ENCODE results near the gene TRPT1. TPM values are rescaled to one million over a fixed set of nuclear protein-coding genes. Genes with fewer than 3 reads are reported as not detected.

The TRPT1 gene
- total RNA-seq, 1 donor from 2014 or later: 42.2 TPM

DNA sequence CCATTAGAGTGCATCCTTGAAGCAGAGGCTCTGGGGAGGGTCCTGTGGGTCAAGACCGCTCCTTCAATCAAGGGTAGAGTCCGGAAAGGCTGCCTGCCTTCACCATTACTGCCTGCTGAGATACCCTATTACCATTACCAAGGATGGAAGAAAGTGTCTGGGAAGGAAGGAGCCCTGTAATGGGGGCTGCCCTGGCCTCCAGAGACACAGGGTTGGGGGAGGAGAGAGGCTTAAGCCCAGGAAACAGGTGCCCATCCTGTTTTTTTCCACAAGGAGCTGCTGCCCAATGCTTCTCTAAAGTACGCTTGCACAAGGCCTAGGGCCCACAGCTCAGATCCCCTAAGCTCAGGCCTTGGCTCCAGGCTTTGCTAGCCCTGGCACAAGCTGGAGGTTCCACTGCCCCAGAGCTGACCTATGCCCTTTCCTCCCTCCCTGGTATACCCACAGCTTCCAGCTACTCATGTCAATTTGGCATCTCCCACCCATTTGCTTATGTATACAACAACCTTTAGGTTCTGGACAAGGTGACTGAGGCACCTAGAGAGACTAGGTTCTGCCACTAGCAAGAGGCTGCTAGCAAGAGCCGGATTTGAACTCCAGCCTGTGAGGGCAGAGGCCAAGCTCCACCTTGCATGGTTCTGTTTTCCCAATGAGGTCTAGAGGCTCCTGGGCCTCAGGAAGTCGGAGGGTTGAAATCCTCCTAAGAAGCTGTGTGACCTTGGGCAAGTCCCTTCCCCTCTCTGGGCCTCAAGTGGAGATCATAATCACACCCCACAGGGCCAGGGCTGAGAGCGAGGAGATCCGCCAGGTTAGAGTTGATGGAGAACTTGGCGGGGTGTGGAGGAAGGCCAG, 23.8 kb upstream of the TRPT1 start:
- Mint-ChIP-seq H3K27me3 (ENCODE audit: low read depth) (no peaks in the 10 kb centered on the region), H3K4me1 (ENCODE audit: low read depth) (peaks cover 34% of the 10 kb centered on the region), H3K4me3 (ENCODE audit: unreplicated experiment) (no peak overlapping the region), H3K9me3 (ENCODE audit: low read depth) (no peaks in the 10 kb centered on the region), H3K36me3 (ENCODE audit: low read depth) (no peaks in the 10 kb centered on the region), H3K27ac (ENCODE audit: unreplicated experiment) (no peak overlapping the region)
- TF ChIP-seq, protein P1, sequence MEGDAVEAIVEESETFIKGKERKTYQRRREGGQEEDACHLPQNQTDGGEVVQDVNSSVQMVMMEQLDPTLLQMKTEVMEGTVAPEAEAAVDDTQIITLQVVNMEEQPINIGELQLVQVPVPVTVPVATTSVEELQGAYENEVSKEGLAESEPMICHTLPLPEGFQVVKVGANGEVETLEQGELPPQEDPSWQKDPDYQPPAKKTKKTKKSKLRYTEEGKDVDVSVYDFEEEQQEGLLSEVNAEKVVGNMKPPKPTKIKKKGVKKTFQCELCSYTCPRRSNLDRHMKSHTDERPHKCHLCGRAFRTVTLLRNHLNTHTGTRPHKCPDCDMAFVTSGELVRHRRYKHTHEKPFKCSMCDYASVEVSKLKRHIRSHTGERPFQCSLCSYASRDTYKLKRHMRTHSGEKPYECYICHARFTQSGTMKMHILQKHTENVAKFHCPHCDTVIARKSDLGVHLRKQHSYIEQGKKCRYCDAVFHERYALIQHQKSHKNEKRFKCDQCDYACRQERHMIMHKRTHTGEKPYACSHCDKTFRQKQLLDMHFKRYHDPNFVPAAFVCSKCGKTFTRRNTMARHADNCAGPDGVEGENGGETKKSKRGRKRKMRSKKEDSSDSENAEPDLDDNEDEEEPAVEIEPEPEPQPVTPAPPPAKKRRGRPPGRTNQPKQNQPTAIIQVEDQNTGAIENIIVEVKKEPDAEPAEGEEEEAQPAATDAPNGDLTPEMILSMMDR (IDR thresholded peaks at IDR 0.05): no peak
- DNase-seq (ENCODE audit: low spot score): no peak

- Mint-ChIP-seq H3K27ac (ENCODE audit: unreplicated experiment) (no peak overlapping the region), H3K4me1 (ENCODE audit: low read depth) (peaks cover 35% of the 10 kb centered on the region), H3K27me3 (ENCODE audit: low read depth) (no peaks in the 10 kb centered on the region), H3K4me3 (ENCODE audit: unreplicated experiment) (no peak overlapping the region), H3K9me3 (ENCODE audit: low read depth) (no peaks in the 10 kb centered on the region), H3K36me3 (ENCODE audit: low read depth) (no peaks in the 10 kb centered on the region)
- DNase-seq (ENCODE audit: low spot score): no peak
- TF ChIP-seq, protein P1 (IDR thresholded peaks at IDR 0.05): no peak
These were observed 23.1 kb upstream of the TRPT1 start for GRCh38 chr11:64249038-64249437.

DNA sequence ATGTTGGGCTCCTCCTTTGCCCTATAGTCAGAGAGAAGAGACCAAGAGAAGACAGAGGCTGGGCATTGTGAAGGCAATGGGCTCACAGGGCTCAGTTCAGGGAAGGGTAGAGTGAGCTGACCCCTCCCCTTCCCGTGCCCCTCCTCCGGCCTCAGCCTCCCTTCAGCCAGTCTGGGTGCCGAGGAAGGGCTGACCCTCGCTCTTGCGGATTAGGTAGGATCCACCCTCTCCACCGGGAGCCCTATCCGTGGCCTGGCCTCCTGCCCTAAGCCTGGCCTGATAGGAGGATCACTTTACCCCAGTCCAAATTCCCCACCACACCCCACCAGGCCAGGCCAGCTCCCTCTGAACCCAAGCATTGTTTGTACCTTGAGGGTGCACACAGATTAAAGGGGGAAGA, 22.6 kb upstream of the TRPT1 start:
- Mint-ChIP-seq H3K4me3 (ENCODE audit: unreplicated experiment) (no peak overlapping the region), H3K27ac (ENCODE audit: unreplicated experiment) (no peak overlapping the region)

GRCh38 chr11:64247729-64248531, 21.9 kb upstream of the TRPT1 start:
- no peaks in the 10 kb centered on the region for H3K27me3 Mint-ChIP-seq (ENCODE audit: low read depth)
- H3K27ac Mint-ChIP-seq (ENCODE audit: unreplicated experiment): peak overlapping the region; percentile 51
- H3K9me3 Mint-ChIP-seq (ENCODE audit: low read depth): no peaks in the 10 kb centered on the region
- TF ChIP-seq, protein P1 (IDR thresholded peaks at IDR 0.05): no peak
- peaks cover 35% of the 10 kb centered on the region for H3K4me1 Mint-ChIP-seq (ENCODE audit: low read depth)
- no peak for DNase-seq (ENCODE audit: low spot score)
- H3K4me3 Mint-ChIP-seq (ENCODE audit: unreplicated experiment): peak overlapping the region; percentile 84
- H3K36me3 Mint-ChIP-seq (ENCODE audit: low read depth): peaks cover 4% of the 10 kb centered on the region

More for the DNA sequence above, 22.6 kb upstream of the TRPT1 start:
- peaks cover 35% of the 10 kb centered on the region for H3K4me1 Mint-ChIP-seq (ENCODE audit: low read depth)
- no peaks in the 10 kb centered on the region for H3K27me3 Mint-ChIP-seq (ENCODE audit: low read depth)
- H3K36me3 Mint-ChIP-seq (ENCODE audit: low read depth): peaks cover 3% of the 10 kb centered on the region
- no peaks in the 10 kb centered on the region for H3K9me3 Mint-ChIP-seq (ENCODE audit: low read depth)
- no peak for DNase-seq (ENCODE audit: low spot score)
- TF ChIP-seq, protein P1 (IDR thresholded peaks at IDR 0.05): no peak

Data from chondrocyte (in vitro differentiated cells).